DMS53 treated with DMSO at 0.1 percent for 48 hours (cell line): ENCODE measurements around the gene SLC1A2.
A peak's percentile ranks its signal among the peaks of the same experiment; 100 is the strongest.

Source experiments
- DNase-seq: peaks from one replicate; lab custom pipeline; 2025; ENCODE audit not compliant: unreplicated experiment; lab: John Stamatoyannopoulos, UW

Gene SLC1A2

GRCh38 chr11:35419184-35419829 is at the start of gene SLC1A2:
Gene SLC1A2 (minus strand): TSS chr11:35419558. CDS start chr11:35418966, 592 bp downstream.
- DNase-seq, result no peak

DNA sequence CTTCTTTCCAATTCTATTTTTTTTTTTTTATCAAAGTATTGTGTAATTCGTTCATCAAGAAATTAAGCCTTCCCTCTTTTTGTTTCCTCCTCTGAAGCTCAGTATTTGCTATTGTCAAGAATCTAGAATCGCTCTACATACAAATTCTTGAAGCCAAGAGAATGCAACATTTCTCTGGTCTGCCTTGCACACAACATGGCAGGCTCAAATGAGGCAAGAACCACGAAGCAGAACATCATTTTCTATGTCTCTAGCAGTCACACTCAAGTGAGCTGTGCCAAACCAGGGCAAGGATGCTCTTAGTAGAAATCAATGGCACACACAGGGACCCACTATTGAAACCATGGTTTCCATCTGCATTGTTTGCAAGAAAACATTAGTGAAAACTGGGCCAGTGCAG is 46.7 kb upstream of the SLC1A2 start:
- no peak for DNase-seq

- DNase-seq, result no peak
Measured at GRCh38 chr11:35464308-35464707, 45.0 kb upstream of the SLC1A2 start.

GRCh38 chr11:35463331-35463751 is 44.0 kb upstream of the SLC1A2 start:
- DNase-seq, result no peak

DNA sequence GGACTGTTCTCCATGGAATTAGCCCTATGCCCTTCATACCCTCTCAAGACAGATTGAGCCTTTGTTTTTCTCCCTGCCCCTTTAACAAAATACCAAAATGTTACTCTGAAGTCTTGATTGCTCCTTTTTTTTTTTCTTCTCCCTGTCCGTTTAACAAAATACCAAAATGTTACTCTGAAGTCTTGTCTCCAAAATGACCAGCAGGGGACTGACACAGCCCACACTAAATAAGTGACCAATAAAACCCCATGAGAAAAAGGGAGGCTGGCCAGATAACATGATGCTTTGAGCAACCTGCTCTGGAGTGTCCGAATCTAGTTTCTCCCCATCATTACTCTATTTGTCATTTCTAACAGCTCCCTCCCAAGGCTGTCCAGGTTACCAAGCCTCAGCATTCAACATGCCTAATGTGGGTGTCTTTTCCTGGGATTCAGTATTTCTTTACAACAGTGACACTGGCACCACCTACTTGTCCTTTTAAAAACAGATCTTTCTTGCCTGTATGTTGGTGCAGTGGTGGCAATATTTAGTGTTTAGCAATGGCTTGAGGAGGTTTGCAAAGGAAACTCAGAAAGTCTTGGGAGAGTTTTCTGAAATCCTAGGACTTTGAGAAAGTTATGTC is 42.7 kb upstream of the SLC1A2 start:
- DNase-seq, result no peak

DNA sequence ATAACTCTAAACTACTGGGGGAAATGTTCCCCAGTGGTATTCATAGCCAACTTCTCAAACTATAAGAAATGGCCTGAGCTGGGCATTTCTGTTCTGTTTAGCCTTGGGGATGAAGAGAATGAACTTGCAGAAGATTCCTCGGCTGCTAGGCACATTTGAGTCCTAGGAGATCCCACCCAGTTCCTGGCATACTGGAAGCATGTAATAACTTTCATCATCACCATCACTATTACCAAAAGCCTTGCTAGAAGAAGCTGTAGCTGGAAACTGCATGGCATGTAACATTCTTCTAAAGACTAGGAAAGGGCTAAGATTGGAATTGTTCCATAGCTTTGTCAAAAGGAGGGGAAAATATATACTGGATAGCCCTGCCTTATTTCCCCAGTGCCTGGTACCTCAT is 40.1 kb upstream of the SLC1A2 start:
- no peak for DNase-seq

DNA sequence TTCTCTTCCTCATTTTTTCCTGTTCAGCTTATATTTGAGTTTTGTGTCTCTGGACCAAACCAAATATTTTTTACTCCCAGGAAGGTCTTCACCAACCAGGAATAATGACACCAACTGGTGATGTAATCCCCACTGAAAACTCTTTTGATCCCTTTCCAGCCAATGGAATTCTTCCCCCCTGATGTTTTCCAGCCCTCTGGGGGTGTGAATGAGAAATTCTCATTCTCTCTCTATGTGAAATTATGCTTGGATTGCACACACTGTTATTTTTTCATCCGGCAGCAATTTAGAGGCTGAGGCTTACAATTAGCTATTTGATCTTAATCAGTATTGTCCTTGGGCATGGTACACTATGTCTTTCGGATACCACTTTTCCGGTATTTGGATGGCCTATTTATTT is 39.5 kb upstream of the SLC1A2 start:
- DNase-seq, result no peak

DNA sequence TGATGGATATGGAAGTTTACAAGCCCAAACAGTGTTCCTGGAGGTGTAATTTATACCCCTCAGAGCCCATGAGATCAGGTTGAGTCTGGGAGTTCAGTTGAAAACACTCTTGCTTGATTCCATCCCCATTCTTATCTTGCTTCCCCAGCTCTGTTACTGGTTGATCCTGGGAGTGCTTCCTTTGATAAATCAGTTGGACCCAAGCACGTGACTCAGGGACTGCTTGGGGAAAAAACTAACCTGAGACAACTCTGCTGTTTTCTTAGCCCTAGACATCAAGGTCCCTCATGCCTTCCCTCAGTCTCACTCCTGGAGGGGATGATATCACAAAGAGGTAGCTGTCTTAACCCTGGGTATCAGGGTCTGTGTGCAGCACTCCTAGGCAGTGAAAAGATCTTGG is 35.0 kb upstream of the SLC1A2 start:
- DNase-seq, result no peak

- DNase-seq, result no peak
Measured at GRCh38 chr11:35436581-35437250, 17.4 kb upstream of the SLC1A2 start.

GRCh38 chr11:35433588-35433987 is 14.2 kb upstream of the SLC1A2 start:
- DNase-seq, result no peak

DNA sequence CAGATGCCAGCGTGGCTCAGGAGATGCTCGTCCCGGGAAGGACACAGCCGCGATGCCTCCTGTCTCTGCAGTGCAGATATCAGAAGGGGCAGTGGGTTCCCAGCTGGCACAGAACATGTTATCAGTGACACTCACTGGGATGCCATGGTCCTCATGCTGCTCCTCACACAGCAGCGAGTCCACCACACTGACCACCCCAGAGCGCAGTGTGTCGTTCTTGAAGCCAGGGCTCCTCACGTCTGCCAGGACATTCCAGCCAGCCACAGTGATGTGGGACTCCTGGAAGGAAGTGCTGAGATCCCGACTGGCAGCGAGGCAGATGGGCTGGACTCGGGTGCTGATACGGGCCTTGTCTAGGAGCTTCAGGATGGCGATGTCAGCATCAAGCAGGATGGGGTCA is 13.1 kb upstream of the SLC1A2 start:
- DNase-seq, result no peak

DNA sequence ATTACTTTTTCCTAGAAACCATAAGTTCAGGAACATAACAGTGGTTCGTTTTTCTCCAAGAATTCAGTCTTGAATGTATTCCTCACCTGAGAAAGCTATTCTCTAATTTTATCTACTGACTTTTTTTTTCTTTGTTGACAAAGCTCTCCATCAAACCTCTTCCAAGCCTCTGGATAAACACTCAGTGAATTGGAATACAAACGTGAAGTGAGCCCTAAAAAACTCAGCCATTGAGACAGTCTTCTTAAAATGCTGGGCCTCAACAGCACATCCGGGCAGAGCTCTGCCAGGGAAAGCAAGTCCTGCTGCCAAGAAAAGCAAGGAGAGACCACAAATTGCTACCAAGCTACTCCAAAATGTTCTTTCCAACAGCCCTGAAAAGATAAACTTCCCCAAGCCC is 7.7 kb upstream of the SLC1A2 start:
- DNase-seq, result peak; percentile 18

- no peak for DNase-seq
Measured at GRCh38 chr11:35426351-35426750, 7.0 kb upstream of the SLC1A2 start.

DNA sequence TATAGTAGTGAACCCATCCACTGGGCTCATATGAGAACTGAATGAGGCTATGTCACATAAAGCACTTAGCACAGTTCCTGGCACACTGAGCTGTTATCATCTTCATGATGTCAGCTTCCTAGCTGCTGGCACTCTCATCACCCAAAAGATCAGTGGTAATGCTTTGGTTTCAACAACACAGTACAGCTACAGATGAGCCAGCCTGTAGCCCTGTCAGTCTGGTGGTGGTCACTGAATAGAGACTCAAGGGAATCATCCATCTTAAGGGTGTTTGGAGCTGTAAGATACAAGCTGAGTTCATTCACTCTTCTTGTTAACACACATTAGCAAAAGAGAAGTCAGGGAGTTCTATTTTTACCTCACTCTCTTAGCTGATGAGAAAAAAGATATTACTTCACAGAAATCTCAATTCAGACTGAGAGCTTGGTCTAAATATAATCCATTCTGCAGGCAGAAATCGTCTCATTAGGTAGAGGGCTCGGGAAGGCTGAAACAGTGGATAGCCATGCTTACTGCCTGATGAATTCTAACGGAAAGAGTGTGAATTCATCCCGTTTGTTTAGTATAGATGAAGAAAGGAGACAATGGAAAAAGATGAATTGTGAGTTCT is 6.3 kb upstream of the SLC1A2 start:
- DNase-seq, result no peak

DNA sequence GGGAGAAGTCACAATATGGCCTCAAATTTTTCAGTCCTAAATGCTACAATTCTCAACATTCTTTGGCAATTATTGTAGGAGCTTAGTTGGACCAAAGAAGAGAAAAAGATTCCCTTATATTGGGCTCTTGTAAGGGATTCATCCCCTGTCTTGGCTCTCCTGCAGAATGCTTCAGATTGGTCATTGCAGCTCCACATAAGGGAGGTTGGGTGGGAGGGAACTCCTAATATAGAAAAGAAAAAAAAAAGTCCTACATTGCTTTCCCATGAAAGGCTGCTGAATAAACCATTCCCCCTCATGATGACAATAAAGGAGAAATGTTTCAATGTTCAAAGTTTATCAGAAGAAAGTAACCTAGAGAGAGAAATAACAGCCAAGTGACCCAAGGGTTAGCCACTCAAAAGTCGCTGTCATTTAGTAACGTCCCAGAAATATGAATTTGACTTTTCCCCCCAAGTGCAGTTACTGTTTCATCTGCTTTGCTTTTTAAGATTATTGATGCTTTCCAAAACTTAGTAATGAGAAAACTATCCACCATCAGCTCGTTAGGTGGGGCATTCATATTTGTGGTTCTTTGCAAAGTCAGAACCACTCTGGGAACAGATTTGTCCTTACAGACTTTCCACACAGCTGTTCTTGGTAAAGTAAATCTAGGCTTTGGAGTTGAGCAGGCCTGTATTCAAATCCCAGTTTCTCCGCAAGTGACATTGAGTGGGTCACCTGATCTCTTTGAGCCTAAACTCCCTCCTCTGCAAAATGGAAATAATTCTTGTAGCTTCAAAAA is 5.0 kb upstream of the SLC1A2 start:
- no peak for DNase-seq

DNA sequence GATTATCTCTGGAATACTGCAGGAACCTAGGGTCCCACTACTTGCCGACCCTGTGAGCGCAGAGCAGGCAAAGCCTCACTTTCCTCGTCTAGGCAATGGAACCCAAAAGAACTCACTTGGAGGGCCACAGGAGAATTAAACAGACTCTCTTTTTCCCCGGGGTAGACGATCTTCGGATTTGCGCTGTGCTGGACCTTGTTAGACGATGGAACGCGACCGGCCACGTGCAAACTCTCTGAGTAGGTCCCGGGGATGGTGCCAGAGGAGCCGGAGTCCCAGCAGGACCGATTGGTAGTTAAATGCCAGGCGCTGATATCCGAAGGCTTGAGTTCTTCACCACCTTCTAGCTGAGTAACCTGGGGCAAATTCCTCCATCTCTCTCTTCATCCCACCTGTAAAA is 1.0 kb upstream of the SLC1A2 start:
- no peak for DNase-seq

DNA sequence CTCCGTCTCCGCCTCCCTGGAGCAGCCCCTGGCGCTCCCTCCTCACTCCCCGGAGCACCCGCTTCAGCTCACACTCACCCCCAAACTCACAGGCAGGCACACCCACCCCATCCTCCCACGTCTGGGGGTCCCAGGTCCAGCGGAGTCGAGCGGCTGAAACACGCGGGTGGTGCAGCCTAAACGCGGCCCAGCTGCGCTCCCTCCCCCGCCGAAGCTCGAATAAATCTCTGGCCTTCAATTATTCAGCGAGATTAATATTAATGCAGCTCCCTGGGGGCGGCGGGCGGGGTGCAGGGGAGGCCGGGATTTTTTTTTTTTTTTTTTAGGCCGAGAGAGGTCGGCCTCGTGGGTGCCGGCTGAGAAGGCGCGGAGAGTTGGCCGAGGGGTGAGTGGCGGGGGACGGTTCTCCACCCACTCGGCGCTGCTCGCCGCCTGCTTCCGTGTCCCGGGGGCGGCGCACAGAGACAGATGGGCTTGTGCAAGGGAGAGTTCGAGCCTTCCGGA is 524 bp upstream of the SLC1A2 start:
- no peak for DNase-seq

GRCh38 chr11:35418282-35419183 is 825 bp downstream of the SLC1A2 start:
- no peak for DNase-seq

DNA sequence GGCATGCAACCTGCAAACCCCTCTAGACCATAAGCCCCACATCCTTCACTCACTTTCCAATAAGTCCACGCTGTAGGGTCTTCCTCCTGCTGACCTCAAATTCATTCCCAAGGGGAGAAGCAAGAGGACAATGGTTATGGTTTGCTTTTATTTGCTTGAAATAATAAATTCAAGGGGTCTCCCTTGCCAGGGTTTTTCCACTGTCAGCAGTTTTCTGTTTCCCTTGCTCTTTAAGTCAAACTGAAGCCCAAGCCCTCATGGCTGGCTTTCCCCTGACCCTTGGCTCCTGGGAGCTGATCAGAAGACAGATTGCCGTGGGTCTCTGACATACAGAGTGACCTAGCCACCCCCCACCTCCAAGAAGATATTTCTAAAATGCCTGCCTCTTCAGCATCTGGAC is 3.9 kb downstream of the SLC1A2 start:
- DNase-seq, result no peak

- no peak for DNase-seq
Measured at GRCh38 chr11:35414776-35415175, 4.6 kb downstream of the SLC1A2 start.
